Right atrium auricular region (tissue), 2 donors: ENCODE measurements around the gene TOM1L1. TPM values are rescaled to one million over a fixed set of nuclear protein-coding genes. Genes with fewer than 3 reads are reported as not detected.

Experiments used
- DNase-seq: peaks from one replicate; pipeline ENCODE4 v3.0.0-alpha.2; 2019; ENCODE audit warnings: low spot score
- H3K27ac ChIP-seq, 2 donors: fragments of 200-600 bp; sonication (generic); 1 replicate in 1 of 2; 2 replicates in 1 of 2; pipeline ENCODE4 v1.5.1; 2016 to 2019
- H3K27me3 ChIP-seq, 2 donors: fragments of 200-600 bp; sonication (generic); one replicate each; pipeline versions ENCODE4 v1.5.1 to v1.6.0; 2017 to 2019
- H3K36me3 ChIP-seq: fragments of 200-600 bp; sonication (generic); one replicate; pipeline ENCODE4 v1.5.1; 2016
- H3K4me1 ChIP-seq, 2 donors: fragments of 200-600 bp; sonication (generic); one replicate each; pipeline versions ENCODE4 v1.5.1 to v1.6.0; 2017 to 2019
- H3K4me3 ChIP-seq, 2 donors: fragments of 200-600 bp; sonication (generic); 1 replicate in 1 of 2; 2 replicates in 1 of 2; pipeline ENCODE4 v1.5.1; 2017 to 2019; ENCODE audit warnings: mild to moderate bottlenecking in 1 of 2, moderate library complexity in 1 of 2
- H3K9me3 ChIP-seq, 2 donors: fragments of 200-600 bp; sonication (generic); one replicate each; pipeline ENCODE4 v1.5.1; 2019
- total RNA-seq, 2 donors: library from RNA; depleted of rRNA; stranded (reverse); fragments of >200 nt; gene quantifications; one replicate each; pipeline ENCODE4 v1.1.0, GENCODE V29; 2016
- TF ChIP-seq, protein P1 (sequence below), 2 donors: fragments of 200-600 bp; sonication (generic); IDR thresholded peaks; one replicate each; pipeline ENCODE4 v1.5.1; 2019; ENCODE audit warnings: antibody characterized with exemption in 2 of 2

The TOM1L1 gene
- total RNA-seq, 2 donors from 2014 or later: 16.0 to 18.2 TPM

DNA sequence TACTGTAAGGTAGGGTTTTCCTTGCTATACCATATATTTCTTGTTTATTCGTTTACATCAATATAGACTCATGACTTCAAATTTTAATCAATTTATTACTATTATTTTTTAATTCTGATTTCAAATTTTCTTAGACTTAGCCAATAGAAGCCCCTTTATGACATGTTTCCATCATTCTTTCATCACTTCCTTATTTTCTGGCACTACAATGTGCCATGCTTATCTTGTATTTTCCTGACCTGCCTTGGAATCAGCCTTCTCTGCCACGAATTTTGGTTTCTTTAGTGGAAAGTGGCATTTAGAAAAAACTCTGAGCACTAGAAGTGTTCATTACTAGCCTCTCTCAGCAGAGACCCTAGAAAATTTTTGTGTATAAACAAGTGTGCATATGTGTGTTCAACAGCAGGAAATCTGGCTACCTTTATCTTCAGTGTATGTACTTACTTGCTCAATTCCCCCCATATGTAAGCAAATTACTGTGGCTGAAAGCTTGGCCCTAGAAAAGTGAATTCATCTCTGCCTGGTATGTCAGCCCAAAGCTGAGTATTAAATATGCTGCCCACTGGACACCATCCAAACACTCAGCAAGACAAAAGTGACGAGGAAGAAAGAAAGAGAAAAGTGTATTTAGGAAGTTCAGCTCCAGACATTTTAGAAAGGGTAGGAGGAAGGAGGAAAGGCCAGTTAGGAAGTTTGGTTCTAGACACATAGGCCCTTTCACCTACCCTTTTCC is 71.9 kb downstream of the TOM1L1 start:
- TF ChIP-seq, protein P1, sequence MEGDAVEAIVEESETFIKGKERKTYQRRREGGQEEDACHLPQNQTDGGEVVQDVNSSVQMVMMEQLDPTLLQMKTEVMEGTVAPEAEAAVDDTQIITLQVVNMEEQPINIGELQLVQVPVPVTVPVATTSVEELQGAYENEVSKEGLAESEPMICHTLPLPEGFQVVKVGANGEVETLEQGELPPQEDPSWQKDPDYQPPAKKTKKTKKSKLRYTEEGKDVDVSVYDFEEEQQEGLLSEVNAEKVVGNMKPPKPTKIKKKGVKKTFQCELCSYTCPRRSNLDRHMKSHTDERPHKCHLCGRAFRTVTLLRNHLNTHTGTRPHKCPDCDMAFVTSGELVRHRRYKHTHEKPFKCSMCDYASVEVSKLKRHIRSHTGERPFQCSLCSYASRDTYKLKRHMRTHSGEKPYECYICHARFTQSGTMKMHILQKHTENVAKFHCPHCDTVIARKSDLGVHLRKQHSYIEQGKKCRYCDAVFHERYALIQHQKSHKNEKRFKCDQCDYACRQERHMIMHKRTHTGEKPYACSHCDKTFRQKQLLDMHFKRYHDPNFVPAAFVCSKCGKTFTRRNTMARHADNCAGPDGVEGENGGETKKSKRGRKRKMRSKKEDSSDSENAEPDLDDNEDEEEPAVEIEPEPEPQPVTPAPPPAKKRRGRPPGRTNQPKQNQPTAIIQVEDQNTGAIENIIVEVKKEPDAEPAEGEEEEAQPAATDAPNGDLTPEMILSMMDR (IDR thresholded peaks at IDR 0.05): no peak
- no peaks in the 10 kb centered on the region for H3K27me3 ChIP-seq
- no peak overlapping the region for H3K4me3 ChIP-seq
- DNase-seq: no peak
- H3K36me3 ChIP-seq: no peaks in the 10 kb centered on the region
- no peaks in the 10 kb centered on the region for H3K9me3 ChIP-seq
- H3K4me1 ChIP-seq: peaks cover 0 to 9% of the 10 kb centered on the region in 2 donors
- no peak overlapping the region for H3K27ac ChIP-seq

DNA sequence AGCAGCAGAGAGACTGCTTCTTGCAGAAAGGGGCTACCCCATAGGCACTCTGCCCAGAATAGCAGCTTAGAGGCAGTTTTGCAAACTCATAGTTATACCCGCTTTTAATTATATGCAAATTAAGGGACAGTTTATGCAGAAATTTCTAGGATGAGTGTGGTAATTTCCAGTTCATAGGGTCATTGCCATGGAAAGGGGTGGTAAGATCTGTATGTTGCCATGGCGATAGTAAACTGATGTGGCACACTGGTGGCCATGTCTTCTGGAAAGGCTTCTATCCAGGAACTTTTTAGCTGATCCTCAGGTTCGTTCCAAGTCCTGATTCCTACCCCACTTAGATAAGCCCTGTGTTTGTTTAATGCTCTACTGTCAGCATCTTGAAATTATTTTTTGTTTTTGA is 74.1 kb downstream of the TOM1L1 start:
- Histone ChIP-seq H3K36me3 (no peaks in the 10 kb centered on the region), H3K4me1 (no peaks in the 10 kb centered on the region), H3K9me3 (no peaks in the 10 kb centered on the region), H3K4me3 (no peak overlapping the region), H3K27ac (no peak overlapping the region), H3K27me3 (no peaks in the 10 kb centered on the region)
- TF ChIP-seq, protein P1 (IDR thresholded peaks at IDR 0.05): no peak
- no peak for DNase-seq

DNA sequence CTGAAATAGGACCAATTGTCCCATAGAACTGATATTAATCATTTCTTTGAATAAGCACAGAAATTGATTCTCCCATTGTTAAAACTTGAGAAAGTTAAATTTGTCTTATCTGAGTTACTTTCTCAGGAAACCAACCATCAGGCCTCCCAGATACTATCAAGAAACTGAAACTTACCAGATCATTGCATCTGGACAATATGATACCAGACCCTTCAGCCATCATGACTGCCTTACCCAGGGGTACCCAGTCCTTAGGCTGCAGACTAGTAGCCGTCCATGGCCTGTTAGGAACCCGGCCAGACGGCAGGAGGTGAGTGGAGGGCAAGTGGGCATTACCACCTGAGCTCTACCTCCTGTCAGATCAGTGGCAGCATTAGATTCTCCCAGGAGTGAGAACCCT is 75.7 kb downstream of the TOM1L1 start:
- Histone ChIP-seq H3K9me3 (no peaks in the 10 kb centered on the region), H3K4me1 (no peaks in the 10 kb centered on the region), H3K36me3 (no peaks in the 10 kb centered on the region), H3K27me3 (no peaks in the 10 kb centered on the region), H3K4me3 (no peak overlapping the region), H3K27ac (no peak overlapping the region)
- TF ChIP-seq, protein P1 (IDR thresholded peaks at IDR 0.05): no peak
- no peak for DNase-seq

DNA sequence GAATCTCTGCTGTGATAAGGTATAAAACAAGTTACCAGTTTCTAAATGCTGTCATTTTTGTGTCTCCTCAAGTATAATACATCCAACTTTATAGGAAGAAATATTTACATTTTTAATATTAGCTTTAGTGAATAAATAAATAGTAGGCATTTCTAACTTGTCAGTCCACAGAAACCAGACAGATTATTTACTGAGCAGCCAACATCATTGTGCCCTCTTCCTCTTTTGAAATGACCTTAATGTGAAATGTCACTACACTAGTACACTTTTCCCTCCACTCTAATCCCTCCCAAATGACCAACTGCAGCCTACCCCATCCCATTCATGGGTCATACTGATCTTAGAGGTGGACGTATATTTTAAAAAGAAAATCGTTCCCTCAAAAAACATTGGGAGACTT is 77.1 kb downstream of the TOM1L1 start:
- Histone ChIP-seq H3K4me1 (peaks cover 0 to 3% of the 10 kb centered on the region in 2 donors), H3K9me3 (no peaks in the 10 kb centered on the region), H3K36me3 (no peaks in the 10 kb centered on the region), H3K27me3 (no peaks in the 10 kb centered on the region), H3K4me3 (no peak overlapping the region), H3K27ac (no peak overlapping the region)
- DNase-seq: no peak
- TF ChIP-seq, protein P1 (IDR thresholded peaks at IDR 0.05): no peak

DNA sequence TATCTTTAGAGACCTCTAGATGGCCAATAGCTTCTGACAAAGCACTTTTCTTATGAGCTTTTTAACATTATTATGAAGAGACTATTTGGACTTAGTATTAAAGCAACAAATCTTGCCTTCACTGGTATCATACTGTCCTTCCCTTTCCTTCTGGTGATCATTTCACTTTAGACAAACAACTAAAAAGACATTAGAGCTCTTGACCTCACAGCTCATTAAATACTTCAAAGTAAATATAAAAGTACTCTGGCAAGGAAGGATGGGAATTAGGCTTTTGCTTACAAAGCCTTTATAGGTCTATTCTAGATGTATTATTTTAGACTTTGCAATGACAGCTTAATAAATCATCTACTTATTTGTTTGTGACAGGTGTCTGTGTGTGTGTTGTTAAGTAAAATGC is 79.0 kb downstream of the TOM1L1 start:
- Histone ChIP-seq H3K27ac (no peak overlapping the region), H3K27me3 (no peaks in the 10 kb centered on the region), H3K36me3 (no peaks in the 10 kb centered on the region), H3K4me1 (peaks cover 0 to 7% of the 10 kb centered on the region in 2 donors), H3K9me3 (no peaks in the 10 kb centered on the region), H3K4me3 (no peak overlapping the region)
- TF ChIP-seq, protein P1 (IDR thresholded peaks at IDR 0.05): no peak
- no peak for DNase-seq

DNA sequence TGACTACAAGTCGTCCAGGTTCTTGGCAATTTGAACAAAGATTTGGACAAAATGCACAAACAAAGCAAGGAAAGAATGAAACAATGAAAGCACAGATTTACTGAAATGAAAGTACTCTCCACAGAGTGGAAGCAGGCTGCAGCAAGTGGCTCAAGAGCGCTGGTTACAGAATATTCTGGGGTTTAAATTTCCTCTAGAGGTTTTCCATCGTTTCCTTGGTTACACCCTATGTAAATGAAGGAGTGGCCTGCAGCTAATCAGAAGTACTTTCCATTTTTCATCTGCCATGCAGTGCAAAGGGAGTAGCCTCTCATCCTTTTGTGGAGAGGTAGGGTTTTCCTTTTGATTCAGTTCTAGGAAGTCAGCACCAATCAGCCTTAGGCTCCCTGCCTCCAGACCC is 79.7 kb downstream of the TOM1L1 start:
- Histone ChIP-seq H3K9me3 (no peaks in the 10 kb centered on the region), H3K4me1 (peaks cover 0 to 7% of the 10 kb centered on the region in 2 donors), H3K36me3 (no peaks in the 10 kb centered on the region), H3K27ac (no peak overlapping the region), H3K27me3 (no peaks in the 10 kb centered on the region), H3K4me3 (no peak overlapping the region)
- DNase-seq: no peak
- TF ChIP-seq, protein P1 (IDR thresholded peaks at IDR 0.05): no peak
